Thoracic aorta (tissue), 2 donors: ENCODE results near the gene PCED1A. TPM values are rescaled to one million over a fixed set of nuclear protein-coding genes. Genes with fewer than 3 reads are reported as not detected.
"Not testable (repeated sequence)": the region's sequence is repeated elsewhere in the genome, so short reads cannot be mapped to it uniquely, and the experiment has no call there.

Experiments
- ATAC-seq: fragments of 150-250 bp; one replicate; pipeline ENCODE4 v1.8.0; 2017; ENCODE audit warnings: low read depth; ENCODE audit not compliant: insufficient number of reproducible peaks, low FRiP score
- DNase-seq: peaks from one replicate; pipeline ENCODE4 v3.0.0-alpha.2; 2020; ENCODE audit warnings: low spot score
- H3K27ac ChIP-seq, 2 donors: fragments of 200-600 bp; sonication (generic); 1 replicate in 1 of 2; 2 replicates in 1 of 2; pipeline ENCODE4 v1.5.1; 2016; ENCODE audit warnings: mild to moderate bottlenecking in 2 of 2, moderate library complexity in 2 of 2
- H3K27me3 ChIP-seq: fragments of 200-600 bp; sonication (generic); replicated peaks from 2 replicates; pipeline ENCODE4 v1.6.0; 2016; ENCODE audit warnings: mild to moderate bottlenecking; ENCODE audit not compliant: insufficient read depth
- H3K36me3 ChIP-seq: fragments of 200-600 bp; sonication (generic); one replicate; pipeline ENCODE4 v1.5.1; 2016
- H3K4me1 ChIP-seq, 2 donors: fragments of 200-600 bp; sonication (generic); 1 replicate in 1 of 2; 2 replicates in 1 of 2; pipeline versions ENCODE4 v1.5.1 to v1.6.0; 2016; ENCODE audit warnings: low read depth in 2 of 2, mild to moderate bottlenecking in 1 of 2; ENCODE audit not compliant: control insufficient read depth in 1 of 2
- H3K4me3 ChIP-seq: fragments of 200-600 bp; sonication (generic); 2 replicates; pipeline ENCODE4 v1.5.1; 2016; ENCODE audit warnings: mild to moderate bottlenecking
- H3K9me3 ChIP-seq: fragments of 200-600 bp; sonication (generic); 2 replicates; pipeline ENCODE4 v1.5.1; 2016
- CTCF ChIP-seq: fragments of 200-600 bp; sonication (generic); IDR thresholded peaks from one replicate; pipeline ENCODE4 v1.5.1; 2019; ENCODE audit warnings: antibody characterized with exemption
- total RNA-seq, 2 donors: library from RNA; depleted of rRNA; stranded (reverse); fragments of >200 nt; gene quantifications; one replicate each; pipeline versions ENCODE4 v1.1.0 to v1.2.3, GENCODE V29; 2016

PCED1A gene
- total RNA-seq, 2 donors from 2014 or later: 40.6 to 44.3 TPM

GRCh38 chr20:2815242-2815900, 25.1 kb downstream of the PCED1A start:
- no peaks in the 10 kb centered on the region for H3K27me3 ChIP-seq
- H3K4me1 ChIP-seq: peaks cover 0 to 8% of the 10 kb centered on the region in 2 donors
- H3K36me3 ChIP-seq: no peaks in the 10 kb centered on the region
- H3K27ac ChIP-seq: no peak overlapping the region
- no peak for TF ChIP-seq CTCF
- ATAC-seq (no peak), DNase-seq (no peak)
- no peaks in the 10 kb centered on the region for H3K9me3 ChIP-seq
- H3K4me3 ChIP-seq: no peak overlapping the region

GRCh38 chr20:2814587-2815051, 25.8 kb downstream of the PCED1A start, which contains the start of gene C20orf141:
TSS of gene C20orf141 (plus strand) at chr20:2814987. CDS start at chr20:2815185, 198 bp downstream.
- ATAC-seq (no peak), DNase-seq (no peak)
- Histone ChIP-seq H3K27me3 (no peaks in the 10 kb centered on the region), H3K27ac (no peak within 1 kb of the TSS), H3K36me3 (no peaks in the 10 kb centered on the region), H3K9me3 (no peaks in the 10 kb centered on the region), H3K4me3 (no peak within 1 kb of the TSS), H3K4me1 (no peaks in the 10 kb centered on the region)
- no peak for TF ChIP-seq CTCF

GRCh38 chr20:2814076-2814475, 26.4 kb downstream of the PCED1A start:
- no peaks in the 10 kb centered on the region for H3K27me3 ChIP-seq
- no peaks in the 10 kb centered on the region for H3K36me3 ChIP-seq
- H3K4me1 ChIP-seq: no peaks in the 10 kb centered on the region
- no peak for DNase-seq
- H3K27ac ChIP-seq: no peak overlapping the region
- no peaks in the 10 kb centered on the region for H3K9me3 ChIP-seq
- TF ChIP-seq CTCF: no peak
- no peak for ATAC-seq
- no peak overlapping the region for H3K4me3 ChIP-seq

DNA sequence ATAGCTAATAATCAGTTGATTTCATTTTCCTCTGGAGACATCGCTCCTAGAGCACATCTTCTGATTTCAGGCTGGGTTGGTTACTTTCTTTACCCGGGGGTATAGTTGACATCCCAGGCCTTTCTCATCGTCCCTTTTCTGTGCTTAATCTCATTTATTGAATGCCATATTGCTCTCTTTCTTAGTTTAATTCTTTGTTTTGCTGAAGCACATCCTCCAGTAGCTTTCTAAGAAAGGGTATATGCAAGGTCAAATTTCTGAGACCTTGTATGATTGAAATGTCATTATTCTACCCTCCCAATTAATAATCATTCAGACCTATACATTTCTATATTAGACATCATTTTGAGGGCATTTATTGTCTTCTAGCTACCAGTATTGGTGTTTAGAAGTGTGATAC, 28.3 kb downstream of the PCED1A start:
- no peaks in the 10 kb centered on the region for H3K36me3 ChIP-seq
- no peak overlapping the region for H3K27ac ChIP-seq
- no peaks in the 10 kb centered on the region for H3K4me1 ChIP-seq
- no peak for DNase-seq
- H3K27me3 ChIP-seq: no peaks in the 10 kb centered on the region
- no peak for TF ChIP-seq CTCF
- H3K9me3 ChIP-seq: no peaks in the 10 kb centered on the region
- H3K4me3 ChIP-seq: no peak overlapping the region
- no peak for ATAC-seq

DNA sequence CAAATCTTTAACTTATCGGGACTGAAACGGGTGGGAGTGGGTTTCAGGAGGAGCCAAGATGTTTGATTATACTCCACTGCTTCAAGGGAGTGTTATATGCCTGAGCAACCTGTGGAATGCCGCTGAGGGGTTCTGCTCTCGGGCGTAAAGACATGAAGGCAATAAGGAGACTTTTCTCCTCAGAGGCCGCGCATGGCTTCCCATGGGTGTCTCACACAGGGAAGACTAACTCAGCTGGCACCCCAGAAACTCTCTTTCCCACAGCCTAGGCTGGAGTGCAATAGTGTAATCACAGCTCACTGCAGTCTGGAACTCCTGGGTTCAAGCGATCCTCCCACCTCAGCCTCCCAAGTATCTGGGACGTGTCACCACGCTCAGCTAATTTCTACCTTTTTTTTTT, 30.8 kb downstream of the PCED1A start:
- Histone ChIP-seq H3K36me3 (no peaks in the 10 kb centered on the region), H3K27ac (no peak overlapping the region), H3K9me3 (no peaks in the 10 kb centered on the region), H3K4me1 (peaks cover 0 to 6% of the 10 kb centered on the region in 2 donors), H3K4me3 (no peak overlapping the region), H3K27me3 (peaks cover 7% of the 10 kb centered on the region)
- no peak for TF ChIP-seq CTCF
- ATAC-seq: no peak
- no peak for DNase-seq

GRCh38 chr20:2807929-2808328, 32.5 kb downstream of the PCED1A start:
- not testable (repeated sequence) for H3K9me3 ChIP-seq, H3K4me1 ChIP-seq, DNase-seq, ATAC-seq, H3K27me3 ChIP-seq, H3K27ac ChIP-seq, H3K36me3 ChIP-seq, H3K4me3 ChIP-seq
